Activated naive CD8-positive, alpha-beta T cell treated with anti-CD3 and anti-CD28 coated beads, Interleukin-2, amount 50 U/mL, for 24 hours (primary cell): Measurements from ENCODE around the gene CX3CR1.
"Not testable (repeated sequence)": the region's sequence is repeated elsewhere in the genome, so short reads cannot be mapped to it uniquely, and the experiment has no call there.

Source experiments
- ATAC-seq: fragments of 150-1000 bp; cut with Tn5 transposase; one replicate; pipeline ENCODE4 v1.10.0; 2021
- DNase-seq: peaks from one replicate; pipeline ENCODE4 v3.0.0; 2021
- H3K27ac Mint-ChIP-seq: one replicate; pipeline ENCODE4 v1.8.0; 2021; ENCODE audit warnings: mild to moderate bottlenecking, mixed read lengths
- H3K27me3 Mint-ChIP-seq: one replicate; pipeline ENCODE4 v1.8.0; 2021; ENCODE audit warnings: mixed read lengths
- H3K36me3 Mint-ChIP-seq: one replicate; pipeline ENCODE4 v1.8.0; 2021; ENCODE audit warnings: low read depth, mixed read lengths
- H3K4me1 Mint-ChIP-seq: one replicate; pipeline ENCODE4 v1.8.0; 2021; ENCODE audit warnings: mixed read lengths
- H3K4me3 Mint-ChIP-seq: one replicate; pipeline ENCODE4 v1.8.0; 2021; ENCODE audit warnings: mild to moderate bottlenecking, moderate library complexity, mixed read lengths
- H3K9me3 Mint-ChIP-seq: one replicate; pipeline ENCODE4 v1.8.0; 2021; ENCODE audit warnings: mixed read lengths

CX3CR1 gene

GRCh38 chr3:39232859-39233258 lies 47.0 kb downstream of the CX3CR1 start:
- Mint-ChIP-seq H3K27me3 (peaks cover 10% of the 10 kb centered on the region), H3K4me1 (peaks cover 13% of the 10 kb centered on the region), H3K36me3 (no peaks in the 10 kb centered on the region), H3K9me3 (no peaks in the 10 kb centered on the region), H3K4me3 (no peak overlapping the region), H3K27ac (no peak overlapping the region)
- no peak for DNase-seq
- no peak for ATAC-seq

- Mint-ChIP-seq H3K36me3 (no peaks in the 10 kb centered on the region), H3K9me3 (no peaks in the 10 kb centered on the region), H3K4me1 (peaks cover 18% of the 10 kb centered on the region), H3K4me3 (no peak overlapping the region), H3K27ac (no peak overlapping the region), H3K27me3 (peaks cover 10% of the 10 kb centered on the region)
- no peak for ATAC-seq
- DNase-seq: no peak
Observed at GRCh38 chr3:39230453-39230852, 49.4 kb downstream of the CX3CR1 start.

- Mint-ChIP-seq H3K36me3 (no peaks in the 10 kb centered on the region), H3K4me1 (peaks cover 5% of the 10 kb centered on the region), H3K27ac (no peak overlapping the region), H3K27me3 (peaks cover 9% of the 10 kb centered on the region), H3K9me3 (no peaks in the 10 kb centered on the region), H3K4me3 (no peak overlapping the region)
- ATAC-seq (no peak), DNase-seq (no peak)
Observed at GRCh38 chr3:39228496-39228895, 51.3 kb downstream of the CX3CR1 start.

GRCh38 chr3:39227596-39227995 lies 52.2 kb downstream of the CX3CR1 start:
- H3K27ac Mint-ChIP-seq, H3K4me3 Mint-ChIP-seq, H3K27me3 Mint-ChIP-seq, H3K36me3 Mint-ChIP-seq, DNase-seq, H3K9me3 Mint-ChIP-seq, H3K4me1 Mint-ChIP-seq, ATAC-seq: not testable (repeated sequence)

GRCh38 chr3:39226106-39226741 lies 53.6 kb downstream of the CX3CR1 start:
- Mint-ChIP-seq H3K27me3 (peaks cover 6% of the 10 kb centered on the region), H3K4me1 (peaks cover 6% of the 10 kb centered on the region), H3K4me3 (no peak overlapping the region), H3K27ac (no peak overlapping the region), H3K9me3 (no peaks in the 10 kb centered on the region), H3K36me3 (no peaks in the 10 kb centered on the region)
- ATAC-seq (no peak), DNase-seq (no peak)

GRCh38 chr3:39224288-39224687 lies 55.5 kb downstream of the CX3CR1 start:
- no peak overlapping the region for H3K27ac Mint-ChIP-seq
- H3K4me1 Mint-ChIP-seq: peaks cover 12% of the 10 kb centered on the region
- H3K9me3 Mint-ChIP-seq: no peaks in the 10 kb centered on the region
- H3K27me3 Mint-ChIP-seq: peaks cover 6% of the 10 kb centered on the region
- no peak for DNase-seq
- H3K4me3 Mint-ChIP-seq: no peak overlapping the region
- H3K36me3 Mint-ChIP-seq: no peaks in the 10 kb centered on the region
- ATAC-seq: no peak

GRCh38 chr3:39222939-39223338 lies 56.9 kb downstream of the CX3CR1 start:
- Mint-ChIP-seq H3K27ac (no peak overlapping the region), H3K4me1 (peaks cover 12% of the 10 kb centered on the region), H3K4me3 (no peak overlapping the region), H3K27me3 (peaks cover 6% of the 10 kb centered on the region), H3K9me3 (no peaks in the 10 kb centered on the region), H3K36me3 (no peaks in the 10 kb centered on the region)
- no peak for DNase-seq
- no peak for ATAC-seq

DNA sequence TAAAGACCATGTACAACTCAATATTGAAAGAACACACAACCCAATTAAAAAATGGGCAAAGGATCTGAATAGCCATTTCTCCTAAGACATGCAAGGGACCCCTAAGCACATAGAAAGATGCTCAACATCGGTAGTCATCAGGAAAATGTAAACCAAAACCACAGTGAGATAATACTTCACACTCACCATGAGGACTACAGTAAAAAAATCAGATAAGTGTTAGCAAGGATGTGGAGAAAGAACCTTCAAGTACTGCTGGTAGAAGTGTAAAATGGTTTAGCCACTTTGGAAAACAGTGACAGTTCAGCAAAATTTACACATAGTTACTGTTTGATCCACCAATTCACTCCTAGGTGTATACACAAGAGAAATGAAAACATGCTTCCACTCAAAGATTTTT lies 57.4 kb downstream of the CX3CR1 start:
- ATAC-seq (no peak), DNase-seq (no peak)
- H3K4me3 Mint-ChIP-seq: no peak overlapping the region
- H3K27me3 Mint-ChIP-seq: peaks cover 9% of the 10 kb centered on the region
- H3K9me3 Mint-ChIP-seq: no peaks in the 10 kb centered on the region
- H3K4me1 Mint-ChIP-seq: peaks cover 12% of the 10 kb centered on the region
- no peaks in the 10 kb centered on the region for H3K36me3 Mint-ChIP-seq
- H3K27ac Mint-ChIP-seq: no peak overlapping the region

DNA sequence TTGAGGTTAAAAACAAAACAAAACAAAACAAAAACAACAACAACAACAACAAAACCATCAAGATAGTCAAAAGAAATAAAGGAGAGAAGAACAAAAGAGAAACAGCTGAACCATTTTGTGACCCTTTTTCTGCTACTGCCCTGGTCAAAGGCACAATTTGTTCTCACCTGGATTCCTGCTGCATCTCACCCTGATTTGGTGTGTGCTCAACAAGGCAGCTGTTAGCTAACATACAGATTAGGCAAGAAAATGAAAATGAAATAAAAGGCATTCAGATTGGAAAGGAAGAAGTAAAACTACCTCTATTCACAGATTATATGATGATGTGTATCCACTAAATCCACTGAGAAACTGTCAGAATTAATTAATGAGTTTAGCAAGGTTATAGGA lies 58.7 kb downstream of the CX3CR1 start:
- no peak overlapping the region for H3K4me3 Mint-ChIP-seq
- peaks cover 19% of the 10 kb centered on the region for H3K27me3 Mint-ChIP-seq
- no peaks in the 10 kb centered on the region for H3K36me3 Mint-ChIP-seq
- H3K9me3 Mint-ChIP-seq: no peaks in the 10 kb centered on the region
- ATAC-seq: no peak
- peaks cover 18% of the 10 kb centered on the region for H3K4me1 Mint-ChIP-seq
- H3K27ac Mint-ChIP-seq: no peak overlapping the region
- DNase-seq: no peak

DNA sequence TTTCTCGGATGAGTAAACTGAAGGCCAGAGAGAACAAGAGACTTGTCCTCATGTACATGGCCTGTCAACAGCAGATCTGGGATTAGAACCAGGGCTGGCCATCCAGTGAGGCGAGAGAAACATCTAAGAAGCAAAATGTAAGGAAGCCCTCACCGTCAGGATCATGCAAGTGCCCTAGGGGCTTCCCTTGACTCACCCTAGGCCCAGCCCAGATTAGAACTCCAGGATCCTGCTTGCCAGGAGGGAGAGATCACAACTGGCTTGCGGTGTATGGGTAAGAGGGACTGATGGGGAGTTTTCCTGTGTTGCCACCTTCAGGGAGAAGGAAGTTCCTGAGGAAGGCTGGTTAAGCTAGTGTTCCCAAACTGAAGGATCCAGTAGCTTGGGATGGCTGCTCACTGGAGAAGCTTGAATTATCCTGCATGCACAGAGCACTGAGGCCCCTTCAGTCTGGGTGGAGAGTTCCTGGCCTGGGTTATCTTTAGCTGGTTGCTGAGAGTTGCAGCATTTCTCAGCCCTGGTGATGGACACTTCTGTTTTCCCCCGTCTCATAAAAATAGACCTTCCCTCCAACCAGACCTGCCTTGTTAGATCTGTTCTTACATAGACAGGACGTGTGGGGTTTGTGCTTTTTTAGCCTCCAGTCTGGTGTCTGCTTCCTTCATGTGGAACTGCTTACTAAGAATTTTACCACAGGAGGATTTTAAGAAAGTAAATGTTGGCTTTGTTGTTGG lies 59.3 kb downstream of the CX3CR1 start:
- Mint-ChIP-seq H3K4me3 (no peak overlapping the region), H3K36me3 (no peaks in the 10 kb centered on the region), H3K27ac (no peak overlapping the region), H3K4me1 (peaks cover 19% of the 10 kb centered on the region), H3K9me3 (no peaks in the 10 kb centered on the region), H3K27me3 (peaks cover 19% of the 10 kb centered on the region)
- DNase-seq (no peak), ATAC-seq (no peak)

DNA sequence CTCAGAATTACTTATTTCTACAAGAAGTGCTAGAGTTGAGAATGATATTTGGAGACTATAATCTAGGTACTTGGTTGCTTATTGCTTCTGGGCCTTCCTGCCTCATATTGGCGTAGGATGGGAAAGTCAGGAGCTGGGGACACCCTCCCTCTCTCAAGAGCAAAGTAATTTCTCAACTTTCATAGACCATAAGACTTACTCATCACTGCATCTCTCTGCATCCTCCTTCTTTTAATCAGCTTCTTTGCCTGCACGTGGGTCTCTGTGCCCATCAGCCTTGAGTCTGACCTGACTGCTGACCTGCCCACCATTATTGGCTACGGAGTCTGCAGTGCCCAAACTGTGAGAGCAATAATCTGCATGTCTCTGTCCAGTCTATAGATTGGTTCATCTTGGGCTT lies 60.1 kb downstream of the CX3CR1 start:
- Mint-ChIP-seq H3K9me3 (no peaks in the 10 kb centered on the region), H3K36me3 (no peaks in the 10 kb centered on the region), H3K27me3 (peaks cover 19% of the 10 kb centered on the region), H3K4me1 (peaks cover 19% of the 10 kb centered on the region), H3K4me3 (no peak overlapping the region), H3K27ac (no peak overlapping the region)
- ATAC-seq: no peak
- DNase-seq: no peak

DNA sequence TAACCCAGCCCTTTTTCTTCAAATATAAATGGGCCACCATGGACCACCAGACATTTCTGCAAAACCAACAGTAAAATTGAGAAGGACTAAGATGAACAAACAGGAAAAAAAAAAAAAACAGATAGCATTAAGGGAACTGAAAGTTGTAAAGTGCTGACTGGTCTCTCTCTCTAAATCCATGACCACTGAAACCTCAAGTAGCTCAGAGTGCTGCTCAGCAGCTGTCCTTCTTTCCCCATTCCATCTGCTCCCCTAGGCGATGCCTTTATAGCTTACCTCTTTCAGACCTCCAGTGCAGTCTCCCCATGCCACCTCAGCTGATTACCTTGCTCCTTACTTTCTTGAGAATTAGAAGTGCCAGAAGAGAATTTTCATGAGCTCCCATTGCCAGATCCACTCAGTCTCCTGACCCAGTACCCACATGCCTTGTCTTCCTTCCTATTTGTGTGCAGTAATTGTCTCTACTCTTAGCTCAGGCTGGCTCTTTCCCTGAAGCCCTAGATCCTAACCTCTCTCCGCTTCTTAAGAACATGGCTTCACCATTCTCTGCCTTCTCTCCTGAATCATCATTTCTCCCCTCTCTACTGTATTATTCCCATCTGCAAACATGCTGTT lies 63.6 kb downstream of the CX3CR1 start:
- no peaks in the 10 kb centered on the region for H3K36me3 Mint-ChIP-seq
- ATAC-seq: peak; percentile 59
- H3K4me3 Mint-ChIP-seq: no peak overlapping the region
- no peaks in the 10 kb centered on the region for H3K9me3 Mint-ChIP-seq
- no peak overlapping the region for H3K27ac Mint-ChIP-seq
- H3K27me3 Mint-ChIP-seq: peaks cover 15% of the 10 kb centered on the region
- peaks cover 18% of the 10 kb centered on the region for H3K4me1 Mint-ChIP-seq
- no peak for DNase-seq

GRCh38 chr3:39213613-39214012 lies 66.2 kb downstream of the CX3CR1 start:
- DNase-seq: no peak
- ATAC-seq: no peak
- H3K36me3 Mint-ChIP-seq: no peaks in the 10 kb centered on the region
- no peak overlapping the region for H3K27ac Mint-ChIP-seq
- H3K4me1 Mint-ChIP-seq: peaks cover 19% of the 10 kb centered on the region
- H3K9me3 Mint-ChIP-seq: no peaks in the 10 kb centered on the region
- no peak overlapping the region for H3K4me3 Mint-ChIP-seq
- peaks cover 12% of the 10 kb centered on the region for H3K27me3 Mint-ChIP-seq
